ENCODE results near the gene DGKE. TPM values are rescaled to one million over a fixed set of nuclear protein-coding genes. Genes with fewer than 3 reads are reported as not detected.

The DGKE gene
- total RNA-seq, 1 donor from 2014 or later = 8.4 TPM

DNA sequence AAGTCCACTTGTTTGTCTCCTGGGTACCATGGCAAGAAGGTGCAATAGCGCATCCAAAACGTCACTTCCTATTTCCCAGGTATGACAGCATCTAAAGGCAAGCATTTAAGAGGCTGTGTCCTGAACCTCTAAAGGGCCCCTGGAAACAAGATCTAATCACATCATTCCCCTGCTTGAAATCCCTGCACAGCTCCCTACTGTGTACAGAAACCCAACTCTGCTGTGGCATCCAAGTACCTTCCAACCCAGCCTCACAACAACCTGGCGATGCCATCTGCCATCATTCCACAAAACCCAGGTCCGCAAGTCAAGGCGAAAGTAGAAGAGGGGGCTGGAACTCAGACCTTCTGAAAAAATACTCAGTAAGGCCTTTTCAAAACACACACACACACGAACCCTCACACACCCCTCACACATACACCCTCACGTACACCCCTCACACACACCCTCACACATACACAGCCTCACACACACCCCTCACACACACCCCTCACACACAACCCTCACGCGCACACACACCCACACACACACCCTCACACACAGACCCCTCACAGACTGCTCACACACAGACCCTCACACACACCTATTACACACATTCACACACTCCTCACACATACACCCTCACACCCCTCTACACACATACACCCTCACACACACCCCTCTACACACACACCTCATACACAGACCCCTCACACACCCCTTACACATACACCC is 24.7 kb upstream of the DGKE start:
- Histone ChIP-seq H3K36me3 (ENCODE audit: control insufficient read depth, insufficient read depth, low read length) (no peaks in the 10 kb centered on the region), H3K4me3 (ENCODE audit: low read depth, low read length) (no peak overlapping the region), H3K27me3 (ENCODE audit: control insufficient read depth, insufficient read depth, low read length) (no peaks in the 10 kb centered on the region)
- FAIRE-seq (peak; percentile 73), DNase-seq (ENCODE audit: low read depth) (peak; percentile 21)
- TF ChIP-seq, protein P1, sequence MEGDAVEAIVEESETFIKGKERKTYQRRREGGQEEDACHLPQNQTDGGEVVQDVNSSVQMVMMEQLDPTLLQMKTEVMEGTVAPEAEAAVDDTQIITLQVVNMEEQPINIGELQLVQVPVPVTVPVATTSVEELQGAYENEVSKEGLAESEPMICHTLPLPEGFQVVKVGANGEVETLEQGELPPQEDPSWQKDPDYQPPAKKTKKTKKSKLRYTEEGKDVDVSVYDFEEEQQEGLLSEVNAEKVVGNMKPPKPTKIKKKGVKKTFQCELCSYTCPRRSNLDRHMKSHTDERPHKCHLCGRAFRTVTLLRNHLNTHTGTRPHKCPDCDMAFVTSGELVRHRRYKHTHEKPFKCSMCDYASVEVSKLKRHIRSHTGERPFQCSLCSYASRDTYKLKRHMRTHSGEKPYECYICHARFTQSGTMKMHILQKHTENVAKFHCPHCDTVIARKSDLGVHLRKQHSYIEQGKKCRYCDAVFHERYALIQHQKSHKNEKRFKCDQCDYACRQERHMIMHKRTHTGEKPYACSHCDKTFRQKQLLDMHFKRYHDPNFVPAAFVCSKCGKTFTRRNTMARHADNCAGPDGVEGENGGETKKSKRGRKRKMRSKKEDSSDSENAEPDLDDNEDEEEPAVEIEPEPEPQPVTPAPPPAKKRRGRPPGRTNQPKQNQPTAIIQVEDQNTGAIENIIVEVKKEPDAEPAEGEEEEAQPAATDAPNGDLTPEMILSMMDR (IDR thresholded peaks at IDR 0.05; ENCODE audit: insufficient read depth, low read length, severe bottlenecking) = no peak

DNA sequence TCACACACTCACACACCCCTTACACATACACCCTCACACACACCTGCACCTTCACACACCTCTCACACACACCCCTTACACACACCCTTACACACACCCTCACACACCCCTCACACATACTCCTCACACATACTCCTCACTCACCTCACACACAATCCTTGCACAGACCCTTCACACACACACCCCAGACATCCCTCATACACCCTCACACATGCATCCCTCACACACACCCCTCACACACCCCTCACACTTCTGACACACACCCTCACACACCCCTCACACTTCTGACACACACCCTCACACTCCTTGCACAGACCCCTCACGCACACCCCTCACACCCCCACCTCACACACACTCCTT is 24.2 kb upstream of the DGKE start:
- Histone ChIP-seq H3K4me3 (ENCODE audit: low read depth, low read length) (no peak overlapping the region), H3K36me3 (ENCODE audit: control insufficient read depth, insufficient read depth, low read length) (no peaks in the 10 kb centered on the region), H3K27me3 (ENCODE audit: control insufficient read depth, insufficient read depth, low read length) (no peaks in the 10 kb centered on the region)
- DNase-seq (ENCODE audit: low read depth) (no peak), FAIRE-seq (no peak)
- TF ChIP-seq, protein P1 (IDR thresholded peaks at IDR 0.05; ENCODE audit: insufficient read depth, low read length, severe bottlenecking) = no peak

DNA sequence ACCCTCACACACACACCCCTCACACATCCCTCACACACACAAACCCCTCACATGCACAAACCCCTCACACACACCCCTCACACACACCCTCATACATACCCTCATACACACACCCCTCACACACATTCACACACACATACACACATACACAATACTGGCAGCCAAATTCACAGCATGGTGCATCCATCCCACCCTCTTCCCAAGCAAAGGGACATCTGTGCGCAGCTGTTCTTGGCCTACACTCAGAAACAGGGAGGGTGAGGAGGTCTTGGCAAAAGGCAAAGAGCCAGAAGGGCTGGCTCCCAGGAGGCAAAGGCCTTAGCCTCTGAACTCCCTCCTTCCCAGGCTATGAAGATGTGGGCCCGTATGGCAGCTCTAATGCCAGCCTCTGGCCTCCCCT is 23.6 kb upstream of the DGKE start:
- FAIRE-seq (no peak), DNase-seq (ENCODE audit: low read depth) (no peak)
- Histone ChIP-seq H3K36me3 (ENCODE audit: control insufficient read depth, insufficient read depth, low read length) (no peaks in the 10 kb centered on the region), H3K27me3 (ENCODE audit: control insufficient read depth, insufficient read depth, low read length) (no peaks in the 10 kb centered on the region), H3K4me3 (ENCODE audit: low read depth, low read length) (no peak overlapping the region)
- TF ChIP-seq, protein P1 (IDR thresholded peaks at IDR 0.05; ENCODE audit: insufficient read depth, low read length, severe bottlenecking) = no peak

DNA sequence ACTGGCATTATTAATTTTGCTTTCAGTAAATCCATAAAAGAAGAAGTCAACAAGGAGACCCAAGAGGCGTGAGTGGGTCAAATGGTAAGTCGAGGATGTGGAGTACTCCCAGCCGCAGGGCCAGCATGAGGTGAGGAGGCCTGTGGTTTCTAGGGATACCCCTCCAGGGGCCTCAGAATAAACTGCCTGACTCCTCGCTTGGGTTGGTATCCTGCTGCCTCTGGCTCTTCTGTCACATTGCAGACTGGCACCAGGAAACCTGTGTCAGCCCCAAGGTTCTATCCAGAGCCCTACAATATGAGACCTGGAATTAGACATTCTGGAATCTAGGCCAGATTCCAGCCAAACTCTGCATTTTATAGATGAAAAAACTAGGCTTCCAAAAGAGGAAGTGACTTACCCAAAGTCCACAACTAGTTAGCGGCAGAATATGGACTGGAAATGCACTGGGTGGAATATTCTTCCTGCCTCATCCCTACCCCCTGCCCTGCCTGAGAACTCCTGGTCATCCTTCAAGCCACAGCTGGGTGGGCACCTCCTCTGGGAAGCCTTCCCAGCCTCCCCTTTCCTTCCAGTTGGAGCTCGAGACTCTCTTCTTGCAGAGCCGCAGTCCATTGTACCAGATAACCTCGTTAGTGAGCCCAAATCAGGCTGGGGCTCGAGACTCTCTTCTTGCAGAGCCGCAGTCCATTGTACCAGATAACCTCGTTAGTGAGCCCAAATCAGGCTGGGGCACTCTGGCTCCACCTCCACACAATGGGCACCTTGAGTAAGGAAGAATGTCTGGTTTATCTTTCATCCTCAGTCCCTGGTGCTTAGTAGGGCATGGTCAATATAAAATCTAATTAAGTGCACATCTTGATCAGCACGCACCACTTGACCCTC is 22.8 kb upstream of the DGKE start:
- TF ChIP-seq, protein P1 (IDR thresholded peaks at IDR 0.05; ENCODE audit: insufficient read depth, low read length, severe bottlenecking) = no peak
- no peak for DNase-seq (ENCODE audit: low read depth)
- no peaks in the 10 kb centered on the region for H3K36me3 ChIP-seq (ENCODE audit: control insufficient read depth, insufficient read depth, low read length)
- FAIRE-seq = no peak
- H3K4me3 ChIP-seq (ENCODE audit: low read depth, low read length) = no peak overlapping the region
- no peaks in the 10 kb centered on the region for H3K27me3 ChIP-seq (ENCODE audit: control insufficient read depth, insufficient read depth, low read length)

DNA sequence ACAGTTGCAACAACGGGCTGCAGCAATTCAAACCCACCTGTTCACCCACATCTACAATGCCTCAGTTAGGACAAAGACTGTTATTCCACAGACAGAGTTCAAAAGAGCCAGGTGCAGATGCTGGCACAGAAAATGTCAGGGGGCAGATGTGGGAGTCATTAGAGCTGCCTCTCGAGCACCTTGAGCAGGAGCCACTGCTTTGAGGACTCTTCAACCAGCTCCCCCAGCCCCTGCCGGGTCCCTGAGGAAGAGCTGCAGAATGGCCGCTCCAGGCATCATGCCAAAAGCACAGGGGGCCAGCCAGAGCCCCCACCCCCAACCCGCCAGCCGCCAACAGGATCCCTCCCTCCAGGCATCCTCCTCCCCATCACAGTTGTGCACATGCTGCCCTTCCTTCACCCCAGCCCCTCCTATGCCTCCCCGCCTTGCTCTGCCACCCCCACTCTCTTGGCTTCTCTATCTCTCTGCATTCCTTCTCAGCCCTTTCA is 21.0 kb upstream of the DGKE start:
- Histone ChIP-seq H3K36me3 (ENCODE audit: control insufficient read depth, insufficient read depth, low read length) (no peaks in the 10 kb centered on the region), H3K4me3 (ENCODE audit: low read depth, low read length) (no peak overlapping the region), H3K27me3 (ENCODE audit: control insufficient read depth, insufficient read depth, low read length) (no peaks in the 10 kb centered on the region)
- TF ChIP-seq, protein P1 (IDR thresholded peaks at IDR 0.05; ENCODE audit: insufficient read depth, low read length, severe bottlenecking) = no peak
- no peak for DNase-seq (ENCODE audit: low read depth)
- FAIRE-seq = no peak

All from bronchial epithelial cell (primary cell).